HG03457 (cell line): ENCODE data around the gene SYTL5.
"Not testable (repeated sequence)": the region's sequence is repeated elsewhere in the genome, so short reads cannot be mapped to it uniquely, and the experiment has no call there.

Source experiments
- ATAC-seq: cut with Tn5 transposase; IDR thresholded peaks from one replicate; pipeline ENCODE4 v1.9.1; 2021; ENCODE audit warnings: moderate number of reproducible peaks; ENCODE audit not compliant: unreplicated experiment

The SYTL5 gene

DNA sequence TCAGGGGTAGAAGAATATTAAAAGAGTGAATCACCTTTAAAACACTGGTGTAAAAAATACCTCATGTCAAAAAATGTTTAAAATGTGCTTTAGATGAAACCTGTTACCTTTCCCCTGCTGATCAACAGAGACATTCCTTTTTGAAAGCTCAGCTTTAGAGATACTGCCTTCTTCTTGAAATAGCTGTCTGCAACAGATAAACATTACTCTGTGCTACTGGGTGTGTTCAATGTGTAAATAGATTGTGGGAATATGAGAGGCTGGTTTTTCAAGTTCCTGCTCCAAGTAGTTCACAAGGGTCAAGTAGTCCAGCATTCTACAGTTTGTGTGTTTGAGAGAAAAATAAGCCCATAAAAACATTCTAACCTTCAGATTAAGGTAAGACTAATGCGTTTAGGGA is at the start of gene SYTL5:
TSS of gene SYTL5 (plus strand) at position 263 of the 400 bp plus-strand sequence. CDS start 27,337 bp downstream, outside the sequence.
- no peak for ATAC-seq

DNA sequence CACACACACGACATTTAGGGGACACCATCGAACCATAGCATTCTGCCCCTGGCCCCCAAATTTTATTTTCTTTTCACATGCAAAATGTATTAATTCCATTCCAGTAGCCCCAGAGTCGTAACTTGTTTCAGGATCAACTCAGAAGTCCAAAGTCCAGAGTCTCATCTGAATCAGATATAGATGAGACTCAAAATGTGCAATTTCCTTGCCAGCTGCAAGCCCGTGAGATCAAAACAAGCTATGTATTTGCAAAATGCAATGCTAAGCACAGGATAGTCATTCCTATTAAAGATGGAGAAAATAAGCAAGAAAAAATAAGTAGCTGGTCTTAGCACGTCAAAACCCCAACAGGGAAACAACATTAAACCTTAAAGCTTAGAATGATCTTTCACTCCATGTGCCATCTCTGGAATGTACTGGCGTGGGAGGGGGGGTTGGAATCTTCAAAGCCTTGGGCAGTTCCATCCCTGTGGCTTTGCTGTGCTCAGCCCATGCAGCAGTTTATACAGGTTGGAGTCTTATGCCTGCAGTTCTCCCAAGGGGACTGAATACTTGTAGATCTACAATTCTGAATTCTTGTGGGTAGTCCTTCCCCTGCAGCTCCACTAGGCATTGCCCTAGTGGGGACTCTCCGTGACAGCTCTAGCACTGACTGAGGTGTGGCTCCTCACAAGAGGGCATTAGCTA is 47.7 kb upstream of the SYTL5 start:
- no peak for ATAC-seq

DNA sequence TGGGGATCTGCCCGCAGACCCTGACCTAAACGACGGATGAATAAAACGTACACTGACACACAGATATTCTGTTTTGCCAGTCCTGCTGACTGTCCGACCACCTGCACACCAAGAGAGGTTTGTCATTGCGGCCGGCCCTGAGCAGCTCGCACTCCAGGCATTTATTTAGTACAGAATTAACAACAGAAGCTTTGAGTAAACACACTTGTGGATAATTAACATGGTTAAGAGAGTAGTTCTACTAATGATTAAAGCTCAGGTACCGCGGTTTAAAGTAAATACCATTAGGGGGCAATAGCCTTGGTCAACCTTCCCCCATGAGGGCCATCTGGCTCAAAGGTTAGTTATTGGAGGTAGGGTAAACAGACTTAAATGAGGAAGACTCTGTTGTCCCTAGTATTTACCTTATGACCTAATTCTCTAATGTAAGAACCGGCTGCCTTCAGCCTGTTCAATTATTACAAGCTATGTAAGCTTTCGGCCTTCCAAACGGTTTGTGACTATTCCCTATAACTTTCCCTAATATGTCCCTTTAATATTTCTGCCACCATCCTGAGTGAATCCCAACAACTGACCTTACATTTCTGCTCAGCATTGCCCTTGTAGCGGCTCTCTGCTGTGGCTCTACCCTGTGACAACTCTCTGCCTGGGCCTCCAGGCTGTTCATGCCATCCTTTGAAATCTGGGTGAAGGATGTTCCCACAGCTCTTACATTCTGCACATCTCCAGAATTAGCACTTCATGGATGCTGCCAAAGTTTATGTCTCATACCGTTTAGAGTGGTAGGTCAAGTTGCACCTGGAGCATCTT is 46.9 kb upstream of the SYTL5 start:
- no peak for ATAC-seq

DNA sequence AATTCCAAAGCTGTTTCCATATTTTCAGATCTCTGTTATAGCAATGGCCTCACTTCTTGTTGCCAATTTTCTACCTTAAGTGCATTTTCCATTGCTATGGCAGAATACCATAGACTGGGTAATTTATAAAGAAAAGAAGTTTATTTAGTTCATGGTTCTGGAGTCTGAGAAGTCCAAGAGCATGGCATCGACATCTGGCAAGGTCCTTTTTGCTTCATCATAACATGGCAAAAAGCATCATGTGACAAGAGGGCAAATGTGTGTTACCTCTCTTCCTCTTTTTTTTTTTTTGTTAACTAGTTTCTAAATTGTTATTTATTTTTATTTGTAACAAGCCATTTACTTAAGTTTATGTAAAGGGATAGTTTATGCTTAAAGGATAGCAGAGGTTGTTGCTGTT is 45.2 kb upstream of the SYTL5 start:
- no peak for ATAC-seq

DNA sequence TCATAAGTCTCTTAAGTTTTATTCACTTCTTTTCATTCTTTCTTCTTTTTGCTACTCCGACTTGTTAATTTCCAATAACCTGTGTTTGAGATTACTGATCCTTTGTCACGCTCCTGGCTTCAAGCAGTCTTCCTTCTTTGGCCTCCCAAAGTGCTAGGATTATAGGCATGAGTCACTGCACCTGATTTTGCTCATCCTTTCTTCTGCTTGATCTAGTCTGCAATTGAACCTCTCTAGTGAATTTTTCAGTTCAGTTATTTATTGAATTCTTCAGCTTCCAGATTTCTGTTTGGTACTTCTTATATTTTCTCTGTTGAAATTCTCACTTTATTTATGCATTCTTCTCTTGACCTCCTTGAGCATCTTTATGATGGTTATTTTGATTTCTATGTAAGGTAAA is 38.6 kb upstream of the SYTL5 start:
- ATAC-seq: no peak

DNA sequence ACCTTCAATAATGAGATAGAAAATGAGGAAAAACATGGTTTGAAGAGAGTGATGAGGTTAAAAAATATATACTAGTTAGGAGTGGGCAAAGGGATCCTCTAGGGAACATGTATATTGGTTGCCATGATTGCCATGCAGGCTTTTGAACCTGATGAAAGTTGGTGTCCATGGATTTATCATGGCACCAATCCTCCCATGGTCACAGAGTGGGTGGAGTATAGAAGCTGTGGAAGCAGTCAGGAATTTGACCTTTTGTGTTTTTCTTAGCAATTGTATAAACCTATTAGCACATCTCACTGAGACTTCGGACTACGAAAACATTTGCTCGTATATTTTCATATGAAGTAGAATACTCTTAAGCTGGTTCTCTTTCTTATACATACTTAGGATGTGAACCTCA is 30.9 kb upstream of the SYTL5 start:
- ATAC-seq: no peak

DNA sequence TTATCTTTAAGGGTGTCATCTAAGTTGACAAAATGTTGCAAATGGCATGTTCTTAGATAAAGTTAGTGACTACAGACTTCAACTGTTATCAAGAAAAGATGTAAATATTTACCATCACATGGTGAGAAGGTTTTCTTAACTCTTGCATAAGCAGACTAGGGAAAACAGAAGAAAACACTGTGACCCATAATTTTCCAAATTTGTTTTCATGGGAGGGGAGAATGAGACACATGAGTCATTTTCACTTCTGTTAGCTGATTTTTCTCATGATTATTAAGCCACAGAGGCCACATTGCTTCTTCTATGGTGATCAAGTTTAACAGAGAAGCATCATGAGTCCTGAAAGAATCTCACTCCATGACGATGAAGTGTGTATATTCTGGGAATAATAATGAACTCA is 30.2 kb upstream of the SYTL5 start:
- ATAC-seq: no peak

DNA sequence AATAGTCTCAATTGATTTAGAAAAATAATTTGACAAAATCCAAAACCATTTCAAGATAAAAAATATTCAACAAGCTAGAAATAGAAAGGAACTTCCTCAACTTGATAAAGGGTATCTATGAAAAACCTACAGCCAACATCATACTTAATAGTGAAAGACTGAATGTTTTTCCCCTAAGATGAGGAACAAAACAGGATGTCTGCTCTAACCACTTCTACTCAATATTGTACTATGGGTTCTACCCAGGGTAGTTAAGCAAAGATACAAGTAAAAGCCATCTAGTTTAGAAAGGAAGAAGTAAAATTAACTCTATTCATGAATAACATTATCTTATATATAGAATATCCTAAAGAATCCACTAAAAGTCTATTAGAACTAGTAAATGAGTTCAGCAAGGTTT is 21.5 kb upstream of the SYTL5 start:
- ATAC-seq: no peak

DNA sequence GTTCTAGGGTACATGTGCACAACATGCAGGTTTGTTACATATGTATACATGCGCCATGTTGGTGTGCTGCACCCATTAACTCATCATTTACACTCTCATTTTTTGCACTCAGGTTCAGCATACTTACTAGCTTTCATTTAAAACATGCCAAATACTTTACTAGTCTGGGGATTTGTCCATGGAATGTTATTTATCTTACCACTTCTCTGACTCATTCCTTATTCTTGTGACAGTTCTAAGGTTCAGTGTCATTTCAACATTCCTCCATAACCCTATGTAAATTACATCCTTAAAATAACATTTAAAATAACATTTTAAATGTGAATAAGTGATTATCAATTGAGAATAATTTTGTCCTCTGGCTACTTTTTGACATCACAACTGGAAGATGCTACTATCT is 19.5 kb upstream of the SYTL5 start:
- no peak for ATAC-seq

DNA sequence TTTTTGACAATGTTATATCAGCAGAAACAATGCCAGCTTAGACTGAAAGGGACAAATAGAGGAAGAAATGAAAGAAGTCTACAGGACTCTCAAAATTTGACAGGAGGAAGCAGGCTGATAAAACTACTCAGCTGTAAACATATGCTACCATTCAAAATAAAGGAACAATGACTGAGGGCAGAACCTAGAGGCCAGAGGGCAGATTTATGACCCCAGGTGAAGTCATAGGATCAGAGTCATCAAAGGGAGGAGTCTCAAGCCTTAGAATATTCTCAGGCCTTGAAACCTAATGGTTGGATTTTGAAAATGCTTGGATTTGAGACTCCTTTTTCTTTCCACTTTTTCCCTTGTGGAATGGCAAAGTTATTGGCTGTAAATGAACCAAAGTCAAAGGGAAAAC is 17.0 kb upstream of the SYTL5 start:
- ATAC-seq: no peak

DNA sequence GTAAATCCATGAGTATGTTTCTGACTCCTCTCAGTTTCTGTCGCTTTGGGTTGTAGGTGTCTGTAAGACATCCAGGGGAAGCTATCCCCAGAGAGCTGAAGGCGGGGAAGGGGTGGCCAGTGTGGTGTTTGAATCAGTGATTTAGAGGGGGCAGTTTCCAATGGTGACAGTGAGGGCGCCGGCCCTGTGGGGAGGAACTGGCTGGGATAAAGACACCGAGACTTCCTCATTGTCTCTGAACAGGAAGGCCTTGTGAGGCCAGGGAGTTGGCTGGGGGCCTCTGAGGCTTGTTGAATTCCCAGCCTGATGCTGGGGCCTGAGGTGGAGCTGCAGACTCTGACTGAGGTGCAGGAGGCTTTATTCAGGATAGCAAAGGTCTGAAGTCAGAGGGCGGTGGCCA is 15.1 kb upstream of the SYTL5 start:
- ATAC-seq: not testable (repeated sequence)

DNA sequence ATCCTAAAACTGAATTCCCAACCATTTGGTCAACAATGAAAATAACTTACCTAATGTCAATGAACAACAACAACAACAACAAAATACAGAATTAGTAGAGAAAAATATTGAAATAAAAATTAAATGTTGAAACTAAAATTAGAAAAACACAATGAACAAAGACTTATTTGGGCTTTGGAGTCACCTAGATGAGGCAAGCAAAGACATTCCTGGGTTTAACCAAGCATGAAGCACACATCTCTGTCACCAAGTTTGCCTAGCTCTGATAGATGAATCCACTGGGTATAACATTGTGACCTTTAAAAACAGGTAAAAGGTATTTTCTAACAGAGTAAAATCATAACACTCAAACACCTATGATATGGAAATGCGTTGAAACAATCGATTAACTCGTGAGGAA is 13.2 kb upstream of the SYTL5 start:
- no peak for ATAC-seq

DNA sequence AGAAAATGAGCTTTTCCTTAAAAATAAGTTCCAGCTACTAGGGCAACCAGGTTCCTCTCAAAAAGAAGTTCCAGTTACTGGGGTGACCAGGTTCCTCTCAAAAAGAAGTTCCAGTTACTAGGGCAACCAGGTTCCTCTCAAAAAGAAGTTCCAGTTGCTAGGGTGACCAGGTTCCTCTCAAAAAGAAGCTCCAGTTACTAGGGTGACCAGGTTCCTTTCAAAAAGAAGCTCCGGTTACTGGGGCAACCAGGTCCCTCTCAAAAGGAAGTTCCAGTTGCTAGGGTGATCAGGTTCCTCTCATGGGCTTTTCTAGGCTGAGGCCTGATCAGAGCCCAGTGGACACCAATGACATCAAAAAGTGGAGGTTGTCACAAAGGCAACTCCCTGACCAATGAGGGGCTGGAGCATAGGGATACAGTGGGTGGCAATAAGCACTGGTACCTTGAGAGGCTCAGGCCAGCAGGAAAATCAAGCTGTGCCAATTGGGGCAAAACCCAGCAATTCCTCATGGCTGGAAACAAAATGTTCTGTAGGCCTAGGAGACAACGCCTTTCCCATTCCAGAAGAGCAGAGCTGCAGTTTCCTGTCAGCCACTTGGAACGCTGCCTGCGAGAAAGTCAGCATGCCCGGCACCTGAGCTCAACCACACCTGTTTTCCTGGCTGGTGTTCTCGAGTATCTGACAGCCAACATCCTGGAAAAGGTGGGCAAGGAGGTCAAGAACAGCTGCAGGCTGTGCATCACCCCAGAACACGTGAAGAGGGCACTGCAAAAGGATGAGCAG is 12.3 kb upstream of the SYTL5 start:
- no peak for ATAC-seq

DNA sequence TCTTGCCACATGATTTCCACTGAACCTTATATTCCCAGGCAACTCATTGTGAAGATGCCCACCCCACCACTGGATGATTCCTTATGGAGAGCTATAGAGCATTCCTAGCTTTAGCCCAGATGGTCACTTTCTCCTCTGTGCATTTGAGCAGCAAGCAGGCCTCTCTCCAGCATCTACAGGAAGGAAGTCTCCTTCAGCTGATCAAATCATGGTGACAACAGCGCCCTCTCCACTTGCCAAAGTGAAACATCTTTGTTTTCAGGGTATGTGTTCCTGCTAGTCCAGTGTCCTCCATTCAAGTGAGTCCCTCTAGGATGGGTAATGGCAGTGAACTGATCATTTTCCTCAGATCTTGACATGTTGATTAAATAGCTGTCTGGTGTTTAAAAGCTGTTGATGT is 10.9 kb upstream of the SYTL5 start:
- ATAC-seq: no peak

DNA sequence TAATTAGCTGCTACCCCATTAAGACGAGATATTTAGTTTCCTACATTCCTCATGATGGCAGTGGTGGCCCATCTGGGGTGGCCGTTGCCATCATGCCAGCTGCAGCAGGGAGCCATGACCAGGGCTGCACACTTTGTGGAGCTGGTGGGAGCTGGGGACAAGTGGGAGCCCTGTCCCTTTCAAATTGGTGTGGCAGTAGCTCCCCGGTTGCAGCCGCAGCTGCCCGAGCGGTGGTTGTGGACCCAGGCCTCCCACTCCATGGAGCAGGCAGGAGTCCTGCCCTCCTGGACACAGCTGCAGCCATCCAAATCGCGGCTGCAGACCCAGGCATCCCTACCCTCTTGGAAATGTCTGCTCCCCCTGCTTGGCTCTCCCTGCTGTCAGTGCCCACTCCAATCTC is 9.3 kb upstream of the SYTL5 start:
- ATAC-seq: no peak

DNA sequence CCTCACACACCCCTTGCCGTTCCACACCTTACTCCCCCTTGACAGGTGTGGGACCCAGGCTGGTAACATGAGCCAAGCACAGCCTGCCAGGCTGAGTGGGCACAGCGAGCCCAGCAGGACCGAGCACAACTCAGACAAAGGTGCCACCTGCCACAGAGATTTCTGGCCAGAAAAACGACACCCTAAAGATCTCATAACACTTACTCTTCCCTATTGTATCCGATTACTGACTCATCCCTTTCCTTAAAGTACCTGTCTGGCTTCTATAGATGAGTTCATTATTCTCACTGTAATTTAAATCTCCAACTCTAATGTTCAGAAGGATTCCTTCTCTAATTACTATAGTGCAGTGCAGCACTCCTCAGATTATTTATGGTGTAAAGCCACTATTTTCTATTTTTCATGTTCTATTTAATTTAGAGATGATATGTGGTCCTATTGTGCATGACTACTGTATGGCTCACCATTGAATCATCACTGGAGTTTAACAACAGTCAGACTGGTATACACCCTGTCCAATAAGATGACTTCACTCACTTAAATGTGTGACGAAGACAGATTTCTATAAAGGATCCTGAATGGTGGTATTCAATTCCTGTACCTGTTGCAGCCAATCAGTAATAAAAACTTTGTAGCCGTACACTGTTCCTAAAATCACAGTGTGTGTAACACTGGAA is 7.6 kb upstream of the SYTL5 start:
- ATAC-seq: no peak

DNA sequence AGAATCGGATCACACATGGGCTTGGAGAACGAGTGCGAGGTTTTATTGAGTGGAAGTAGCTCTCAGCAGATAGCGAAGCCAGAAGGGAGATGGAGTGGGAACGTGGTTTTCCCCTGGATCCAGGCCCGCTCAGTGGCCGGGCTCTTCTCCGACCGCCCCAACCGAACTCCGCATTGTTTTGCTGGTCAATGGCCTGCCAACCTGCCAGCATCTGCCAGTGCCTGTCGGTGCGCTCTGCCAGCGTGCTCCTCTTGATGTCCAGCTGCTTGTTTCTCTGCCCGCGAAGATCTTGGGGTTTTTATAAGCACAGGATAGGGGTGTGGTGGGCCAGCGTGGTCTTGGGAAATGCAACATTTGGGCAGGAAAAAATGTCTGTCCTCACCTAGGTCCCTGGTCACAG is 5.6 kb upstream of the SYTL5 start:
- no peak for ATAC-seq

DNA sequence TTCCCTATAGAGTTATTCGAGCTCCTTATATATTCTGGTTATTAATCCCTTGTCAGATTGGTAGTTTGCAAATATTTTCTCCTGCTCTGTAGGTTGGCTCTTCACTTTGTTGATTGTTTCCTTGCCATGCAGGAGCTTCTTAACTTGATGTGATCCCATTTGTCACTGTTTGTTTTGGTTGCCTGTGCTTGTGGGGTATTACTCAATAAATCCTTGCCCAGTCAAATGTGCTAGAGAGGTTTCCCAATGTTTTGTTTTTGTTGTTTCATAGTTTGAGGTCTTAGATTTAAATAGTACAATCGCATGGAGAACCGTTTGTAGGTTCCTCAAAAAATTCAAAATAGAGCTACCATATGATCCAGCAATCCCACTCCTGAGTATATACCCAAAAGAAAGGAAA is 2.3 kb upstream of the SYTL5 start:
- ATAC-seq: no peak

DNA sequence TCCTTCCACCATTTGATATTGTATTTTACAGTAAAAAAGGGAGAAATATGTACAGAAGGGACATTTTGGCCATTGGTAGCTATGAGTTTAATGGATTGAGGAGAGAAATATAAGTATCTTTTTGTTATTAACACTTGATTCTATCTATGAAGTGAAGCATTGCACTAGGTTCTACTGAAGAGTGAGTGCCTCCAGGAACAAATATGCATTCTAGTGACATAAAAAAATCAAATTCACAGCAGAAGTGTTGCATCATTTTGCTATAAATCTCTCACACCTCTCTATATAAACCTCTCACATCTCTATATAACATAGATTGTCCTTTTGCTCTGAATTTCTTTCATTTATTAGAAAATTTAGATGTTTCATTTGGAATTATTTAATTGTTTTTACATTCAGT is 425 bp downstream of the SYTL5 start:
- ATAC-seq: no peak

DNA sequence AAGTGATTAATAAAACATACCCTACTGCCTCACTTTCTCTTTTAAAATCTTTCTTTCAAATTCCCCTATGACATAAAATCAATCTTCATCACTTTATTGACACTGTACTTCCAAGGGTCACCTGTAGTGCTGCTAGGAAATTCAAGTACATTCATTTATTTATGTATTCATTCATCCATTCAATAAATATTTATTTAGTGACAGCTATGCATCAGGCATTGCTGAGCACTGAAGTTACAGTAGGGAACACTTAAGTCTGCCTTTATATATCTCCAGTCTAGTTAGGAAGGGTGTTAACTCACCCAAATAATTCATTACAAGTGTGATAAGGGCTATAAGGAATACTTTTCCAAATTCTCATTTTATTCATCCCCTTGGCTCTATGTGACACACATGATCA is 2.3 kb downstream of the SYTL5 start:
- no peak for ATAC-seq

DNA sequence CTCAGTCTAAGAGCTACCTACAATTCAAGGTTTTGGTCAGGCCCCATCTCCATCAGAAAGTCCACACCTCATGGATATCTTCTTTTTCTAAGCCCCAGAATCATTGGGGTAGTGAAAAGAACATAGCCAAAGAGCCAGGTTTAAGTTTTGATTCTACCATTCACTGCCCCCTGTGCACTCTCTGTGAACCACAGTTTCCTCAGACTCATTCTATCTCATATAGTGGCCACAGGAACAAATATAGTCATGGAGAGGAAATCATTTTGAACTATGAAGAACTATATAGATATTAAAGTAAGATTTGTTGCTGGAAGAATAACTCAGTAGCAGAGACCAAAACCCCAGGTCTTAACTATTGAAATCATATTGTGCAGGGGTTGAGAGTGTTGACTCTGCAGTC is 3.3 kb downstream of the SYTL5 start:
- no peak for ATAC-seq
